ENCODE measurements around the gene RIOK3. TPM values are rescaled to one million over a fixed set of nuclear protein-coding genes. Genes with fewer than 3 reads are reported as not detected.

Gene RIOK3
- polyA plus RNA-seq, 1 experiment: 48.2 TPM

- no peaks in the 10 kb centered on the region; the same call in 1 of the 2 replicates for H3K9me3 ChIP-seq (ENCODE audit: control insufficient read depth, insufficient read depth, low read length)
- POLR2A ChIA-PET: no interaction called here
These were observed 77.1 kb downstream of the RIOK3 start for GRCh38 chr18:23530195-23530594.

DNA sequence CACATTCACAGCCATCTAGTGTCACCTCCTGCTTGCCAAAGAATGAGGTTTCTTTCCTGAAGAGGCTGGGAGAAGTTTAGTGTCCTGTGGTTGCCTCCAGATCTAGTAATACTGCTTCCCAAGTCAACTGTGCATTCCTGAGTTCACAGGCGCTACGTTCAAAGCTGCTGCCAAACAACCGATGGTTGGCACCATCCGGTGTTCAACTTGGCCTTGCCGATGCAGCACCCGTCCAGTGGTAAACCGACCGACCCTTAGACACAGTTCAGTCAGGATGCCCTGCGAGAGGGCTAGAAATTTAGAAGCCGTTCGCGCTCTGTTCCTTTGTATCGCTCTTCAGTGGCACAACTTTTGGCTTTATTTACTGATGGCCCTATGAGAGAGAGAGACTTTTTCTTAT, 78.8 kb downstream of the RIOK3 start:
- Histone ChIP-seq H3K9me3 (ENCODE audit: control insufficient read depth, insufficient read depth, low read length) (no peaks in the 10 kb centered on the region; the same call in 1 of the 2 replicates), H3K27ac (ENCODE audit: low read depth, low read length) (no peak overlapping the region), H3K4me3 (ENCODE audit: low read depth, low read length) (no peak overlapping the region), H3K27me3 (ENCODE audit: control insufficient read depth, insufficient read depth, low read length) (no peaks in the 10 kb centered on the region)
- no peak for DNase-seq (ENCODE audit: low read depth, low spot score)
- ChIA-PET POLR2A (no interaction called here), CTCF (interaction anchor here (1.5 to 1.7 kb wide), 2 partner anchors 16 to 171 kb away, joined by 6 read pairs; no protein-coding TSS in a partner anchor)
- TF ChIP-seq, protein P1, sequence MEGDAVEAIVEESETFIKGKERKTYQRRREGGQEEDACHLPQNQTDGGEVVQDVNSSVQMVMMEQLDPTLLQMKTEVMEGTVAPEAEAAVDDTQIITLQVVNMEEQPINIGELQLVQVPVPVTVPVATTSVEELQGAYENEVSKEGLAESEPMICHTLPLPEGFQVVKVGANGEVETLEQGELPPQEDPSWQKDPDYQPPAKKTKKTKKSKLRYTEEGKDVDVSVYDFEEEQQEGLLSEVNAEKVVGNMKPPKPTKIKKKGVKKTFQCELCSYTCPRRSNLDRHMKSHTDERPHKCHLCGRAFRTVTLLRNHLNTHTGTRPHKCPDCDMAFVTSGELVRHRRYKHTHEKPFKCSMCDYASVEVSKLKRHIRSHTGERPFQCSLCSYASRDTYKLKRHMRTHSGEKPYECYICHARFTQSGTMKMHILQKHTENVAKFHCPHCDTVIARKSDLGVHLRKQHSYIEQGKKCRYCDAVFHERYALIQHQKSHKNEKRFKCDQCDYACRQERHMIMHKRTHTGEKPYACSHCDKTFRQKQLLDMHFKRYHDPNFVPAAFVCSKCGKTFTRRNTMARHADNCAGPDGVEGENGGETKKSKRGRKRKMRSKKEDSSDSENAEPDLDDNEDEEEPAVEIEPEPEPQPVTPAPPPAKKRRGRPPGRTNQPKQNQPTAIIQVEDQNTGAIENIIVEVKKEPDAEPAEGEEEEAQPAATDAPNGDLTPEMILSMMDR (IDR thresholded peaks at IDR 0.05; ENCODE audit: low read depth, low read length): no peak

More at GRCh38 chr18:23530195-23530594, 77.1 kb downstream of the RIOK3 start:
- H3K27me3 ChIP-seq (ENCODE audit: control insufficient read depth, insufficient read depth, low read length): no peaks in the 10 kb centered on the region
- DNase-seq (ENCODE audit: low read depth, low spot score): no peak
- no peak overlapping the region for H3K4me3 ChIP-seq (ENCODE audit: low read depth, low read length)
- H3K27ac ChIP-seq (ENCODE audit: low read depth, low read length): no peak overlapping the region
- CTCF ChIA-PET: interaction anchor here (0.8 kb wide), 1 partner anchor 14 kb away, joined by 7 read pairs; no protein-coding TSS in a partner anchor
- TF ChIP-seq, protein P1 (IDR thresholded peaks at IDR 0.05; ENCODE audit: low read depth, low read length): no peak

Small RNA genes lying within 50 kb of the gene (small RNA-seq; reads per million reads assigned to genes)
- gene AC026634.1 (ENCODE audit: insufficient read length, low read depth): not detected
- not detected for gene RF00019 (ENCODE audit: insufficient read length, low read depth)

Other genes starting within 250 kb of the RIOK3 start
- gene RMC1, start 50.2 kb downstream of the RIOK3 start, polyA plus RNA-seq (2011; rRNA removed): 16.3 and 18.1 TPM in 2 replicates
- gene NPC1, start 133.2 kb downstream of the RIOK3 start, polyA plus RNA-seq (2011; rRNA removed): 10.8 and 11.3 TPM in 2 replicates
- gene ANKRD29, start 209.6 kb downstream of the RIOK3 start, polyA plus RNA-seq (2011; rRNA removed): 0.12 and 0.15 TPM in 2 replicates
- 0.20 and 0.32 TPM in 2 replicates for gene LAMA3, start 236.2 kb downstream of the RIOK3 start, polyA plus RNA-seq (2011; rRNA removed)